Liver (tissue), 2 donors: ENCODE measurements around the gene DNAJB6.

Experiments used
- MAX ChIP-seq: IDR thresholded peaks from 2 replicates; pipeline ENCODE4 v1.6.1; 2016; ENCODE audit warnings: antibody characterized with exemption
- TF ChIP-seq, protein P1 (sequence below): IDR thresholded peaks from 2 replicates; pipeline ENCODE4 v1.6.1; 2016; ENCODE audit warnings: antibody characterized with exemption
- donor health status: healthy.

- no peak for TF ChIP-seq MAX
- TF ChIP-seq, protein P1, sequence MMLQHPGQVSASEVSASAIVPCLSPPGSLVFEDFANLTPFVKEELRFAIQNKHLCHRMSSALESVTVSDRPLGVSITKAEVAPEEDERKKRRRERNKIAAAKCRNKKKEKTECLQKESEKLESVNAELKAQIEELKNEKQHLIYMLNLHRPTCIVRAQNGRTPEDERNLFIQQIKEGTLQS: no peak
Observed at GRCh38 chr7:157355784-157356511, 19.1 kb downstream of the DNAJB6 start.
